ENCODE measurements around the gene UBE3C. TPM values are rescaled to one million over a fixed set of nuclear protein-coding genes. Genes with fewer than 3 reads are reported as not detected.

UBE3C gene
- total RNA-seq, 2 donors from 2014 or later, result 58.7 to 62.4 TPM

GRCh38 chr7:157299613-157300368 lies 161.1 kb downstream of the UBE3C start:
- DNase-seq (ENCODE audit: low spot score), result no peak
- intact Hi-C loops (cut with DNase I), result no loop called here

- DNase-seq (ENCODE audit: low spot score), result no peak
- intact Hi-C loops (cut with DNase I), result no loop called here
Measured at GRCh38 chr7:157300369-157300825, 161.7 kb downstream of the UBE3C start.

- intact Hi-C loops (cut with DNase I), result no loop called here
- DNase-seq (ENCODE audit: low spot score), result no peak
Measured at GRCh38 chr7:157301610-157302120, 162.9 kb downstream of the UBE3C start.

GRCh38 chr7:157306846-157307838 lies 168.4 kb downstream of the UBE3C start:
- DNase-seq (ENCODE audit: low spot score), result no peak
- intact Hi-C loops (cut with DNase I), result no loop called here

- no peak for DNase-seq (ENCODE audit: low spot score)
- intact Hi-C loops (cut with DNase I), result no loop called here
Measured at GRCh38 chr7:157309988-157310668, 171.4 kb downstream of the UBE3C start.

GRCh38 chr7:157310676-157311185 lies 172.0 kb downstream of the UBE3C start:
- DNase-seq (ENCODE audit: low spot score), result no peak
- intact Hi-C loops (cut with DNase I), result no loop called here

GRCh38 chr7:157312941-157313340 lies 174.2 kb downstream of the UBE3C start:
- intact Hi-C loops (cut with DNase I), result no loop called here

GRCh38 chr7:157313645-157314044 lies 174.9 kb downstream of the UBE3C start:
- DNase-seq (ENCODE audit: low spot score), result no peak
- intact Hi-C loops (cut with DNase I), result no loop called here

More at GRCh38 chr7:157312941-157313340, 174.2 kb downstream of the UBE3C start:
- DNase-seq (ENCODE audit: low spot score), result no peak

- intact Hi-C loops (cut with DNase I), result no loop called here
- DNase-seq (ENCODE audit: low spot score), result no peak
Measured at GRCh38 chr7:157318015-157318706, 179.4 kb downstream of the UBE3C start.

Other genes with a start within 250 kb of the UBE3C start
- 10 to 100 TPM; 55.5 to 65.1 TPM for gene LMBR1, start 245.7 kb upstream of the UBE3C start, total RNA-seq
- 10 to 100 TPM; 16.9 to 18.7 TPM for gene NOM1, start 189.2 kb upstream of the UBE3C start, total RNA-seq
- not detected for gene MNX1, start 128.3 kb upstream of the UBE3C start, total RNA-seq
- 100 to 1,000 TPM; 105 to 118 TPM for gene DNAJB6, start 198.1 kb downstream of the UBE3C start, total RNA-seq